Peyer's patch (tissue), 4 donors: Measurements from ENCODE around the gene KLHL7.

Source experiments
- POLR2A ChIP-seq, 2 donors: fragments of 450-650 bp; IDR thresholded peaks; one replicate each; pipeline ENCODE4 v1.5.1; 2017; ENCODE audit warnings: antibody characterized with exemption in 2 of 2, mild to moderate bottlenecking in 2 of 2, moderate library complexity in 2 of 2
- TF ChIP-seq, protein P1 (sequence below), 6 experiments: fragments of 450-650 bp in 4 of 6; fragments of 200-600 bp in 2 of 6; sonication (generic) in 1 of 6; IDR thresholded peaks; one replicate each; pipeline ENCODE4 v1.5.1; 2017 to 2019; ENCODE audit warnings: antibody characterized with exemption in 6 of 6, mild to moderate bottlenecking in 3 of 6, moderate library complexity in 1 of 6

DNA sequence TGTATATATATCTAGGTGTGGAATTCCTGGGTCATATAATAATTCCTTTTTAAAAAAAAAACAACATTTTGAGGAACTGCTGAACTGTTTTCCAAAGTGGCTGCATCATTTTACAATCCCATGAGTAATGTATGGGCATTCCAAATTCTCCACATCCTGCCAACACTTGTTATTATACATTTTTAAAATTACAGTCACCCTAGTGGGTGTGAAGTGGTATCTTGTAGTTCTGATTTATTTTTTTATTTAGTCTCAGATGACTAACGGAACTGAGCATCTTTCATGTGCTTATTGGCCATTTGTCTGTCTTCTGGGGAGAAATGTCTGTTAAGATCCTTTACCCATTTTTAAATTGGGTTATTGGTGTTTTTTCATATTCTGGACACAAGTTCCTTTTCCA, 12.0 kb upstream of the KLHL7 start:
- TF ChIP-seq, protein P1, sequence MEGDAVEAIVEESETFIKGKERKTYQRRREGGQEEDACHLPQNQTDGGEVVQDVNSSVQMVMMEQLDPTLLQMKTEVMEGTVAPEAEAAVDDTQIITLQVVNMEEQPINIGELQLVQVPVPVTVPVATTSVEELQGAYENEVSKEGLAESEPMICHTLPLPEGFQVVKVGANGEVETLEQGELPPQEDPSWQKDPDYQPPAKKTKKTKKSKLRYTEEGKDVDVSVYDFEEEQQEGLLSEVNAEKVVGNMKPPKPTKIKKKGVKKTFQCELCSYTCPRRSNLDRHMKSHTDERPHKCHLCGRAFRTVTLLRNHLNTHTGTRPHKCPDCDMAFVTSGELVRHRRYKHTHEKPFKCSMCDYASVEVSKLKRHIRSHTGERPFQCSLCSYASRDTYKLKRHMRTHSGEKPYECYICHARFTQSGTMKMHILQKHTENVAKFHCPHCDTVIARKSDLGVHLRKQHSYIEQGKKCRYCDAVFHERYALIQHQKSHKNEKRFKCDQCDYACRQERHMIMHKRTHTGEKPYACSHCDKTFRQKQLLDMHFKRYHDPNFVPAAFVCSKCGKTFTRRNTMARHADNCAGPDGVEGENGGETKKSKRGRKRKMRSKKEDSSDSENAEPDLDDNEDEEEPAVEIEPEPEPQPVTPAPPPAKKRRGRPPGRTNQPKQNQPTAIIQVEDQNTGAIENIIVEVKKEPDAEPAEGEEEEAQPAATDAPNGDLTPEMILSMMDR (IDR thresholded peaks at IDR 0.05), result no peak
- no peak for TF ChIP-seq POLR2A (IDR thresholded peaks at IDR 0.05)
